Measurements from ENCODE around the gene TRIO.

The TRIO gene

DNA sequence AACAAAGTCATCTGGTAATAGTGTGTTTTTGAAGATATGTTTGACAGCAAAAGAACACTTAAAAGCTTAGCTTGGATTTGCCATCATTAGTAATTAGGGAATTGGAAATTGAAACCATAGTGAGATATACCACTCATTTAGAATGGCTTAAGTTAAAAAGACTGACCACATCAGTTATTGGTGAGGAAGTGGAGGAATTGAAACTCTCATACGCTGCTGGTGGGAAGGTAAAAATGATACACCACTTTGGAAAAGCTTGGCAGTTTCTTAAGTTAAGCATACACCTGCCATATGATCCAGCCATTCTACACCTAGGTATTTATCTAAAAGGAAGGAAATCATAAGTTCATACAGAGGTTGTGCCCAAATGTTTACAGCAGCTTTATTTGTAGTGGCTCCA, 213.2 kb downstream of the TRIO start:
- DNase-seq (ENCODE audit: low spot score): no peak

- no peak for DNase-seq (ENCODE audit: low spot score)
Measured at GRCh38 chr5:14357441-14357840, 214.3 kb downstream of the TRIO start.

DNA sequence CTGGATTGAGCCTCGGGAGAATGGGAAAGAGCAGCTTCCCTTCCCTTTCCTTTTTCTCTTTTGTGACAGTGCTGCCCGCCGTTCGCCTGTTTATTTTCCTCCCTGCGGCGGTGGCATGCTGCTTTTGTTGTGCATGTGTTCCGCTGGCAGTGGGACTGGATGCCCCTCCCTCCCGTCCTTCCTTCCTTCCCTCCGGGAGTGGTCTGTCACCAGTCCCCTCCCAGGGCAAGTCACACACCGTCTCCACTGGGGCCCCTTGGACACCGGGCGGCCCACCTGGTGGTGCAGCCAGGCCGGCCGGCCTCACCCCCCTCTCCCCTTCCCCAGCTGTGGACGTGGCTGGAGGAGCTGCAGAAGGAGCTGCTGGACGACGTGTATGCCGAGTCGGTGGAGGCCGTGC, 214.7 kb downstream of the TRIO start:
- no peak for DNase-seq (ENCODE audit: low spot score)

DNA sequence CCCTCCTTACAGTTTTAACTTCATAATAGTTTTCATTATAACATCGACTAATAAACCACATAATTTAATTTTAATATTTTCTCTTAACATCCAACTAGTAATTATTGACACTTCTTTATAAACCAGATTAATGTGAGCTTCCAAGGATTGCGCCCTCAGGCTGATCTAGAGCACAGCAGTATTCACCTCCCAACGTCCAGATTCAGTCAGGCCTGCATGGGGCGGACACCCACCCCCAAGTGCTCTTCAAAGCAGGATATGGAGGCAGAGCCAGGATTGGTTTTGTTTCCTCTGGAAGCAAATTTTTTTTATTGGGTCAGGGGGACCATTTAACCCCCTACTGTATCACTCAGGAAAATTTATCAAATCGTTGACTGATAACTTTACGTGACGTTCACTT, 215.4 kb downstream of the TRIO start:
- DNase-seq (ENCODE audit: low spot score): no peak

DNA sequence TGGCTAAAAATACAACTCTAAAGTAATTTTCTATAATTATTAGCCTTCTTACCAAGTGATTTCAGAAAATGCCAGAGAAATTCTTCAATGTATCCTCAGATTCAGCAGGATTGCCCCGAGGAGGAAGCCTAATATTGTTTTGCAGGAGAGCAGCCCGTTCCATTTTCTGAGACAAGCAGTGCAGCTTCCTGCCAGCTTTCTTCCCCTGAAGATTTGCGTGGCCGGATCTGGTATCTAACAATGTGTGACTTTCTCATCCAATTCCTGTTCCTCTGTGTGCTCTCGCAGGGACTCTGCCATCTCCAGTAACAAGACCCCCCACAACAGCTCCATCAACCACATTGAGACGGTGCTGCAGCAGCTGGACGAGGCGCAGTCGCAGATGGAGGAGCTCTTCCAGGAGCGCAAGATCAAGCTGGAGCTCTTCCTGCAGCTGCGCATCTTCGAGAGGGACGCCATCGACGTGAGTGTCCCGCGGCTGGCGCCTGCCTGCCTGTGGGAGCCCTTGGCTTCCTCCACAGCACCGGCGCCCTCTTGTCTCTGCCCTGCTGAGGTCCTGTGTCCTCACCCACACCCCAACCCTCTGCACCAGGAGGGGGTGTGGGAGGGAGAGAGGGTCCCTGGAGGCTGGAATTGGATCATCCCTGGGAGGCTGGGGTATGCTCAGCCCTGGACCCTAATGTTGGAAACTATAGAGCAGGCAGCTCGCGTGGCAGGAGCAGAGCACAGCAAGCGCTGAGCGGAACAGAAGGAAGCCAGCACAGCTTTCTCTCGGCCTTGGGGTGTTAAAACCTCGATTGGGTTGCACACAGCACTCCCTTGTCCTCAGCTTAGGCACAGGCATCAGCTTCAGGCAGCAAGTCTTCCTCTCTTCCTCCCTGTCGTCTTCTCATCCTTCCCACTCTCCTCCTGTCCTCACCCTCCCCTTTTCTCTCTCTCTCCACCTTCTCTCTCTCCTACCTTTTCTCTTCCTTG, 216.2 kb downstream of the TRIO start:
- no peak for DNase-seq (ENCODE audit: low spot score)

- DNase-seq (ENCODE audit: low spot score): no peak
Measured at GRCh38 chr5:14362491-14362890, 219.3 kb downstream of the TRIO start.

GRCh38 chr5:14364096-14364495, 221.0 kb downstream of the TRIO start:
- peak; percentile 29 for DNase-seq (ENCODE audit: low spot score)

DNA sequence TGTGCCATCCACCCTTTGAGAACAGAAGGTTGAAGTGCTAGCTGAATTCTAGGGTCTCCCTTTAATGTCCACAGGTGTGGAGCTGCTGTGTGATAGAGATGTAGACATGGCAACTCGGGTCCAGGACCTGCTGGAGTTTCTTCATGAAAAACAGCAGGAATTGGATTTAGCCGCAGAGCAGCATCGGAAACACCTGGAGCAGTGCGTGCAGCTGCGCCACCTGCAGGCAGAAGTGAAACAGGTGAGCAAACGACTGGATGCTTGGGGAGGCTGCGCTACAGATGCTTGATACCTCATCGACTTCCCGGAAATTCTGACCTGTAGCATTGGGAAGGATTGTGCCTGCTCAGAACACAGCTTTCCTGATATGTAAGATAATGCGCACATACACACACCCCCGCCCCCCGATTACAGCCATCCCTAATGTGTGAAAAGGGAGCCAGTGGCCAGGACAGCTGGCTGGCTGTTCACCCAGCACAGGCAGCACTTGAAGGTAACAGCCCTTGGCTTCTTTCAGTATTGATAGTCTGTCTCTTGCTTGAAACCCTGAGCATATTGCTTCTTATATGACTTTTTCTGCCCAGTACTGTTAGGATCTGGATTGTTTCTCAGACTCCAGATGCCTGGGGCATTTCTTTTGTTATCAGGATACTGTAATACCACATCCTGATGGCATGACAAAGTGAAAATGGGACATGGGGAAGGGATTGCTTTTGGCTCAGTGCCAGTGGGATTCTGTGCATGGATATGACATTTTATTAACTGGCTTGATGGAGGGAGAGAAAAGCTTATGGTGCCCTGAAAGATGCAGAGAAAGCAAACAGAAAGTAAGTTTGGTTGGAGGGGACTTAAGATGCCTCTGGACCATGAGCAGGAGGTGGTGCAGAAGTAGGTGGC, 221.7 kb downstream of the TRIO start:
- DNase-seq (ENCODE audit: low spot score): peak; percentile 18

DNA sequence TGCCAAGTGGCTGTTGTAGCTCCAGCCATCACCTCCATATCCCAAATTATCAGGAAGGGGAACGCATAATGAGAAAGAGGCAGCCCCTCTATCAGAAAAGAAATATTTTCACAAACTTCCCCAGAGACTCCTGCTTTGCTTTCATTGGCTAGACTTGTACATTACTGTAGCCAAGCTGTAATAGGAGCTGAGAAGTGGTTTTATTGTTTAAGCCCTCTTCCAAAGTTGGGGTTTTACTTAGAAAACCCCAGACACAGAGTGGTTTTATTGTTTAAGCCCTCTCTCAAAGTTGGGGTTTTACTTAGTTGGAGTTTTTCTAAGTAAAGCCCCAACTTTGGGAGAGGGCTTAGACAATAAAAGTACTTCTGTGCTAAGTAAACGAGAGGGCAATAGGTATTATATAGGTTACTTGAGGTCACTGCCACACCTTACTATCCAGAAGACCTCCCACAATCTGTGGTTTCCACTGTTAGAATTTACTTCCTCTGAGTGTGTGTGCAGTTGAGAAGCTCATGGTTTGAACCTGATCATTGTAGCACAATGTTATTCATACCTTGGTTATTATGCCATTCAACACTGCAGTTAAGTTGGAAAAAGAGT, 222.8 kb downstream of the TRIO start:
- DNase-seq (ENCODE audit: low spot score): no peak

DNA sequence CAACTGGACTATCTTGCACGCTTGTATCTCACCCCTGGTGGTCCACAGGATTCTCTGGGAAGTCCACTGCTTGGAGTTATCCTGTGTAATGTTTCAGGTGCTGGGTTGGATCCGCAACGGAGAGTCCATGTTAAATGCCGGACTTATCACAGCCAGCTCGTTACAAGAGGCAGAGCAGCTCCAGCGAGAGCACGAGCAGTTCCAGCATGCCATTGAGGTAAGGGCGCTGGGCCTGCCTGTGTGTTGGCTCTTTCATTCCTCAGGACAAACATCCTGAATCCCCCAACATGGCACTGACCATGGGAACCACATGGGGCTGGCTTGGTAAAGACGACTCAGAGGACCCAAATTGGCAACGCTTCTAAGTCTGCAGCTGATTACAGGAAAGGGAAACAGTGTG, 223.6 kb downstream of the TRIO start:
- DNase-seq (ENCODE audit: low spot score): no peak

- no peak for DNase-seq (ENCODE audit: low spot score)
Measured at GRCh38 chr5:14367364-14367763, 224.2 kb downstream of the TRIO start.

- DNase-seq (ENCODE audit: low spot score): no peak
Measured at GRCh38 chr5:14369780-14370179, 226.6 kb downstream of the TRIO start.

GRCh38 chr5:14370386-14370785, 227.2 kb downstream of the TRIO start:
- DNase-seq (ENCODE audit: low spot score): no peak

GRCh38 chr5:14373685-14374084, 230.5 kb downstream of the TRIO start:
- DNase-seq (ENCODE audit: low spot score): no peak

GRCh38 chr5:14374100-14374499, 231.0 kb downstream of the TRIO start:
- no peak for DNase-seq (ENCODE audit: low spot score)

GRCh38 chr5:14376789-14377188, 233.6 kb downstream of the TRIO start:
- no peak for DNase-seq (ENCODE audit: low spot score)

DNA sequence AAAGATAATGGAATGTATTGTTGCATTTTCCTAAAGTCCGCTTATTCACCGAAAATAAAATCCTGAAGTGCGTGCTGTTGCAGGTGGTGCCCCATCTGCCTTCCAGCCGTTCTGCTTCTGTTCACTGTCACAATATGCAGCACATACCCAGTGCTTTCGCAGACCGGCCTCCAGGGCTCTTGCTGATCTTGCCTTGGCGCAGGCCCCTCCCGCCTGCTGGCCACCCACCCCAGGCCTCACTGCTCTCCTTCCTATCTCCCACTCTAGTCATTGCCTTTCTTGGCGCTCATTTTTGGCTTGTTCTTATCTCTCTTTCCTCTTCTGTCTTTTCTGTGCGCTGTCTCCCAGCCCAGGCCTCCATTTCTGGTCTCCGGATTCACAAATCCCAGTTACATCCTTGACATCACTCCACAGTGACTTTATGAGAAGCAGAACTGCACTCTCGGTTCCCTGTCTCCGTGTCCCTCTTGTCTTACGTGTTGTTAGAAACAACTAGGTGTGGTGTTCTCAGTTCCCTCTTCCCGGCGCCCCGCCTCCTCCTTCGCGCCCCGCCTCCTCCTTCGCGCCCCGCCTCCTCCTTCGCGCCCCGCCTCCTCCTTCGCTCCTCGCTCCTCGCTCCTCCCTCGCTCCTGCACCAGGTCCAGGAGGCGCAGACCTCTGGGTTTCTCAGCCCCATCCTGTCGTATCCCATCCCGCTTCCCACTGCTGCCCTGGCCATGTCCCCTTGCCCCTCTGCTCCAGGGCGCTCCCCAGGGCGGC, 236.8 kb downstream of the TRIO start:
- DNase-seq (ENCODE audit: low spot score): no peak

DNA sequence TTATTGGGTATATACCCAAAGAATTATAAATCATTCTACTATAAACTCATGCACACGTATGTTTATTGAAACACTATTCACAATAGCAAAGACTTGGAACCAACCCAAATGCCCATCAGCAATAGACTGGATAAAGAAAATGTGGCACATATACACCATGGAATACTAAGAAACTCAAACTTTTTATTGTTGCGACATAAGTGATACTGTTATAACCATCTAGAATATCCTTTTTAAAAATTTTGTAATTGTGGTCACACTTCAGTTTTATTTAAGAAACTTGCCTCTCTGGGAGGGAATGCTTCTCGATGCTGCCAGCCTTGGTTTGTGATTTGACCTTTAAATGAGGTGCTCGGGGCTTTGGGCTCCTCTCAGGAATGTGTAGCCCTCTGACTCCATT, 237.6 kb downstream of the TRIO start:
- DNase-seq (ENCODE audit: low spot score): no peak

GRCh38 chr5:14382640-14383039, 239.5 kb downstream of the TRIO start:
- DNase-seq (ENCODE audit: low spot score): no peak

DNA sequence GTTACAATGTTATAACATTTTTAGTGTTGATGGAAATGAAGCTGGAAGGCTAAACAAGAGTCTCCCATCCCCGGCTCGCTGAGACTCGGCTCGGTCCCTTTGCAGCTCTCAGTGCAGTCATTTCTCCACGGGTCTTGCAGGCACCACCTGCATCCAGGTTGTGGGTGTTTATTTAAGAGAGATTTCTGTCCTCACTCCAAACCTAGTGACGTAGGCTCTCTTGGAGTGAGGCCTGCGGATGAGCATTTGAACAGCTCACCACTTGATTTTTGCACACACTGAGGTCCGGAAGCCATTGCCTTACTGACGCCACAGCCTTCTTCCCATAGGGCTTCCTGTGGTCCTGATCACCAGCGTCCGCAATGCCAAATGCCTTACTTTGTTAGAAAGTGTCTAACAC, 240.8 kb downstream of the TRIO start:
- DNase-seq (ENCODE audit: low spot score): no peak

DNA sequence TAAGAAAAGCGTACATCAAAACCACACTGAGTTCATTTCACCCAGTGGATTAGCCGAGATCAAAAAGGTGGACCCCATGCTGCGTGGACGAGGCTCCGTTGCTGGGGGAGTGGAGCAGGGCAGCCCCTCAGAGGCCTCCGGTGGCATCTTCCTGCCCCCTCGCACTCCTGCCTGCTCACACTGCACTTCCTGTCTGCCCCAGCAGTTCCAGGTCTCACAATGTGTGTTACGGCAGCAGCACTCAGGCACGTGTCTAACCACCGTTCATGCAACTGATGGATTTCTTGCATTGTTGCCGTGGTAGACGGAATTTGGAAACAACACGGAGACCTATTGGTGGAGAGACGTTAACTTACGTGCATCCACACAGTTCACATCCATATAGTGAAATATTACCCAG, 241.9 kb downstream of the TRIO start:
- no peak for DNase-seq (ENCODE audit: low spot score)

Data from NAMALWA (cell line).